NK-92 (cell line): ENCODE data around the gene BASP1.
"Not testable (repeated sequence)": the region's sequence is repeated elsewhere in the genome, so short reads cannot be mapped to it uniquely, and the experiment has no call there.

Experiments
- DNase-seq: peaks from one replicate; lab custom pipeline; 2025; ENCODE audit not compliant: unreplicated experiment; lab: John Stamatoyannopoulos, UW

BASP1 gene

GRCh38 chr5:17252543-17252942 is 35.1 kb downstream of the BASP1 start:
- DNase-seq: no peak

- no peak for DNase-seq
Observed at GRCh38 chr5:17255471-17256021, 38.1 kb downstream of the BASP1 start.

GRCh38 chr5:17256171-17256570 is 38.7 kb downstream of the BASP1 start:
- no peak for DNase-seq

- no peak for DNase-seq
Observed at GRCh38 chr5:17256839-17257238, 39.4 kb downstream of the BASP1 start.

GRCh38 chr5:17257705-17258273 is 40.4 kb downstream of the BASP1 start:
- no peak for DNase-seq

GRCh38 chr5:17258431-17258830 is 41.0 kb downstream of the BASP1 start:
- no peak for DNase-seq

- DNase-seq: not testable (repeated sequence)
Observed at GRCh38 chr5:17259012-17259411, 41.6 kb downstream of the BASP1 start.

GRCh38 chr5:17259630-17260257 is 42.3 kb downstream of the BASP1 start:
- no peak for DNase-seq

GRCh38 chr5:17260549-17260948 is 43.1 kb downstream of the BASP1 start:
- no peak for DNase-seq

- DNase-seq: no peak
Observed at GRCh38 chr5:17261075-17261474, 43.6 kb downstream of the BASP1 start.

- DNase-seq: no peak
Observed at GRCh38 chr5:17265041-17265440, 47.6 kb downstream of the BASP1 start.

- DNase-seq: no peak
Observed at GRCh38 chr5:17267106-17267505, 49.7 kb downstream of the BASP1 start.

GRCh38 chr5:17269201-17269600 is 51.8 kb downstream of the BASP1 start:
- DNase-seq: no peak

- no peak for DNase-seq
Observed at GRCh38 chr5:17272111-17272510, 54.7 kb downstream of the BASP1 start.

GRCh38 chr5:17275289-17276158 is 58.1 kb downstream of the BASP1 start:
- DNase-seq: no peak

- DNase-seq: no peak
Observed at GRCh38 chr5:17276445-17276844, 59.0 kb downstream of the BASP1 start.

GRCh38 chr5:17277907-17278306 is 60.5 kb downstream of the BASP1 start:
- DNase-seq: no peak

GRCh38 chr5:17278931-17279330 is 61.5 kb downstream of the BASP1 start:
- no peak for DNase-seq

GRCh38 chr5:17279487-17279886 is 62.1 kb downstream of the BASP1 start:
- DNase-seq: no peak

GRCh38 chr5:17282283-17283120 is 65.1 kb downstream of the BASP1 start:
- DNase-seq: no peak

GRCh38 chr5:17283121-17283415 is 65.6 kb downstream of the BASP1 start:
- DNase-seq: no peak
